HepG2 (cell line): ENCODE results near the gene CRIP1. TPM values are rescaled to one million over a fixed set of nuclear protein-coding genes. Genes with fewer than 3 reads are reported as not detected.

Experiments used
- ATAD3A ChIP-seq: sonication (generic); formaldehyde crosslinking; IDR thresholded peaks from 2 replicates; pipeline ENCODE4 v1.4.0; 2020; ENCODE audit warnings: missing genetic modification reagents
- ELF3 ChIP-seq: IDR thresholded peaks from 2 replicates; pipeline ENCODE4 v1.6.1; 2016; ENCODE audit warnings: missing genetic modification reagents, missing compliant biosample characterization
- FOXO1 ChIP-seq: sonication (generic); formaldehyde crosslinking; IDR thresholded peaks from 2 replicates; pipeline ENCODE4 v1.4.0; 2020; ENCODE audit warnings: missing genetic modification reagents
- MAZ ChIP-seq, 2 experiments: sonication (generic) in 1 of 2; formaldehyde crosslinking in 1 of 2; IDR thresholded peaks; 2 replicates each; pipeline versions ENCODE4 v1.5.0 to v1.6.1; 2012 to 2020; ENCODE audit warnings: low read depth in 2 of 2, mild to moderate bottlenecking in 2 of 2, borderline replicate concordance in 1 of 2, improper control_type of control experiment in 1 of 2, low read length in 1 of 2, missing genetic modification reagents in 1 of 2, moderate library complexity in 1 of 2
- MXI1 ChIP-seq: IDR thresholded peaks from 3 replicates; pipeline ENCODE4 v1.6.1; 2012; ENCODE audit warnings: low read depth, low read length, inconsistent platforms, borderline replicate concordance
- NR2F6 ChIP-seq, 2 experiments: IDR thresholded peaks; 2 replicates each; pipeline ENCODE4 v1.6.1; 2016; ENCODE audit warnings: antibody characterized with exemption in 1 of 2, mild to moderate bottlenecking in 1 of 2
- RFXAP ChIP-seq: sonication (generic); formaldehyde crosslinking; IDR thresholded peaks from 2 replicates; pipeline ENCODE4 v1.4.0; 2020; ENCODE audit warnings: missing genetic modification reagents, borderline replicate concordance
- SAP130 ChIP-seq: IDR thresholded peaks from 2 replicates; pipeline ENCODE4 v1.6.1; 2016; ENCODE audit warnings: low read depth
- SPEN ChIP-seq: sonication (generic); formaldehyde crosslinking; IDR thresholded peaks from 2 replicates; pipeline ENCODE4 v1.5.1; 2020; ENCODE audit warnings: low read depth, mild to moderate bottlenecking, missing genetic modification reagents
- TARDBP ChIP-seq: sonication (generic); formaldehyde crosslinking; IDR thresholded peaks from 2 replicates; pipeline ENCODE4 v1.8.0; 2022; ENCODE audit warnings: mild to moderate bottlenecking, missing genetic modification reagents
- ZFY ChIP-seq: sonication (generic); formaldehyde crosslinking; IDR thresholded peaks from 2 replicates; pipeline ENCODE4 v1.4.0; 2020; ENCODE audit warnings: missing genetic modification reagents
- ZMYM3 ChIP-seq: sonication (generic); formaldehyde crosslinking; IDR thresholded peaks from 2 replicates; pipeline ENCODE4 v1.5.1; 2020; ENCODE audit warnings: mild to moderate bottlenecking, missing genetic modification reagents
- ZNF124 ChIP-seq: sonication (generic); formaldehyde crosslinking; IDR thresholded peaks from 2 replicates; pipeline ENCODE4 v1.4.0; 2020; ENCODE audit warnings: missing genetic modification reagents
- ZNF530 ChIP-seq: sonication (generic); formaldehyde crosslinking; IDR thresholded peaks from 2 replicates; pipeline ENCODE4 v1.5.0; 2020; ENCODE audit warnings: low read depth, mild to moderate bottlenecking, missing genetic modification reagents
- ZNF547 ChIP-seq: sonication (generic); formaldehyde crosslinking; IDR thresholded peaks from 2 replicates; pipeline ENCODE4 v1.5.1; 2020; ENCODE audit warnings: mild to moderate bottlenecking, missing genetic modification reagents
- ZNF75D ChIP-seq: sonication (generic); formaldehyde crosslinking; IDR thresholded peaks from 2 replicates; pipeline ENCODE4 v1.8.1; 2023; ENCODE audit warnings: missing genetic modification reagents, mild to moderate bottlenecking, borderline replicate concordance
- ZNF792 ChIP-seq: IDR thresholded peaks from 2 replicates; pipeline ENCODE4 v1.6.1; 2016
- polyA plus RNA-seq, 8 experiments: library from polyadenylated mRNA; depleted of rRNA in 3 of 8; stranded (reverse) in 7 of 8; unstranded in 1 of 8; fragments of >200 nt; fragmentation: Illumina TruSeq in 4 of 8; extraction: Trizol in 4 of 8; gene quantifications; 2 replicates each; pipeline versions ENCODE4 v1.2.1 to v1.2.3, GENCODE V29; 2011 to 2016; ENCODE audit warnings: low read depth in 4 of 8, missing spikeins in 1 of 8, mixed read lengths in 1 of 8; ENCODE audit not compliant: insufficient read depth in 1 of 8
- total RNA-seq, 5 experiments: library from RNA; depleted of rRNA; stranded (reverse); fragments of >200 nt; fragmentation: Illumina TruSeq; extraction: Trizol; gene quantifications; 2 replicates each; pipeline ENCODE4 v1.2.3, GENCODE V29; 2016; ENCODE audit warnings: low read depth in 1 of 5
- TF ChIP-seq, protein P1 (sequence below): sonication (generic); formaldehyde crosslinking; IDR thresholded peaks from 2 replicates; pipeline ENCODE4 v1.5.0; 2020; ENCODE audit warnings: missing genetic modification reagents
- TF ChIP-seq, protein P2 (sequence below): sonication (generic); formaldehyde crosslinking; IDR thresholded peaks from 2 replicates; pipeline ENCODE4 v1.4.0; 2020; ENCODE audit warnings: missing genetic modification reagents
- TF ChIP-seq, protein P3 (sequence below): IDR thresholded peaks from 2 replicates; pipeline ENCODE4 v1.6.1; 2016; ENCODE audit warnings: missing compliant biosample characterization, missing genetic modification reagents, borderline replicate concordance
- TF ChIP-seq, protein P4 (sequence below): sonication (generic); formaldehyde crosslinking; IDR thresholded peaks from 2 replicates; pipeline ENCODE4 v1.5.0; 2020; ENCODE audit warnings: missing genetic modification reagents
- TF ChIP-seq, protein P5 (sequence below): sonication (generic); formaldehyde crosslinking; IDR thresholded peaks from 2 replicates; pipeline ENCODE4 v1.8.0; 2022; ENCODE audit warnings: low read depth, missing genetic modification reagents

The CRIP1 gene
- total and polyA plus RNA-seq, 2 of the 13 experiments (the other 11 are each of a cell fraction or from before 2014, with no cell fraction given): 53.9 to 59.5 TPM

DNA sequence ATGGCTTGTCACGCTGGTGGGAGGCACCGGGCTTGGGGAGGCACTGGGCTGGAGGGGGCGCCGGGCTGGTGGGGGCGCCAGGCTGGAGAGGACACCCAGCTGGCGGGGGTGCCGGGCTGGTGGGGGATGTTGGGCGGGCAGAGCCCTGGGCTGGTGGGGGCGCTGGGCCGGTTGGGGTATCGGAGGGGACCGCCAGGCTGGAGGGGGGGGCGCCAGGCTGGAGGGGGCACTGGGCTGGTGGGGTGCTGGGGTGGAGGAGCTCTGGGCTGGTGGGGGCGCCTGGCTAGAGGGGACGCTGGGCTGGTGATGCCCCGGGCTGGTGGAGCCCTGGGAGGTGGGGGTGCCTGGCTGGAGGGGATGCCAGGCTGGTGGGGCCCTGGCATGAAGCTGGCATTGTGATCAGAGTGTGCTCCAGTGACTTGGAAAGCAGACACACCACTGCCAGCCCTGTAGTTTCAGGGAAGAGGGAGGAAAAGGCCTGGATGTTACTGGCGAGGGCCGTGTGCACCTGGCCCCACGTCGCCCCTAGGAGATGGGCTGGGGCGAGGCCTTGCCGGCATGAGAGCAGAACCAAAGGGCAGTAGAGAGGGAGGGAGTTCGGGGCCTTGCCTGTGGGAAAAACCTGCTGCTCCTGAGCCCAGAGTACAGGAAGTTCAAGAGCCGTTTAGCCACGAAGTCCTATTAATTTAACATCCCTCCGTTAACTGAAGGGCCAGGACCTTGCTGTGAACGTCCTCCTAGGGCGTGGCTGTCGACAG is 17.4 kb downstream of the CRIP1 start (continued):
- TF ChIP-seq RFXAP (0 out of 2 replicates have a peak, but pooled peaks have one; percentile 30), ZNF792 (peak; percentile 34; the same call in 1 of the 2 replicates), SAP130 (CRISPR knock-in tag) (peak; percentile 50), MXI1 (no peak), MAZ (IDR thresholded peaks at IDR 0.05; ENCODE audit: borderline replicate concordance, low read depth, low read length) (no peak), MAZ (CRISPR knock-in tag; IDR thresholded peaks at IDR 0.05; ENCODE audit: low read depth) (no peak), ELF3 (CRISPR knock-in tag) (0 out of 2 replicates have a peak, but pooled peaks have one; percentile 21), ZNF547 (no peak), ZNF124 (0 out of 2 replicates have a peak, but pooled peaks have one; percentile 36), TARDBP (CRISPR knock-in tag) (no peak), ZNF75D (no peak), ATAD3A (CRISPR knock-in tag) (no peak), SPEN (CRISPR knock-in tag) (peak; percentile 77; the same call in 1 of the 2 replicates), ZFY (peak; percentile 73), NR2F6 (IDR thresholded peaks at IDR 0.05) (no peak), NR2F6 (CRISPR knock-in tag; IDR thresholded peaks at IDR 0.05) (no peak), FOXO1 (CRISPR knock-in tag) (0 out of 2 replicates have a peak, but pooled peaks have one; percentile 12), ZNF530 (no peak), ZMYM3 (CRISPR knock-in tag) (peak; percentile 55; the same call in 1 of the 2 replicates)
- TF ChIP-seq, protein P1, sequence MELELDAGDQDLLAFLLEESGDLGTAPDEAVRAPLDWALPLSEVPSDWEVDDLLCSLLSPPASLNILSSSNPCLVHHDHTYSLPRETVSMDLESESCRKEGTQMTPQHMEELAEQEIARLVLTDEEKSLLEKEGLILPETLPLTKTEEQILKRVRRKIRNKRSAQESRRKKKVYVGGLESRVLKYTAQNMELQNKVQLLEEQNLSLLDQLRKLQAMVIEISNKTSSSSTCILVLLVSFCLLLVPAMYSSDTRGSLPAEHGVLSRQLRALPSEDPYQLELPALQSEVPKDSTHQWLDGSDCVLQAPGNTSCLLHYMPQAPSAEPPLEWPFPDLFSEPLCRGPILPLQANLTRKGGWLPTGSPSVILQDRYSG (CRISPR knock-in tag): no peak
- TF ChIP-seq, protein P2, sequence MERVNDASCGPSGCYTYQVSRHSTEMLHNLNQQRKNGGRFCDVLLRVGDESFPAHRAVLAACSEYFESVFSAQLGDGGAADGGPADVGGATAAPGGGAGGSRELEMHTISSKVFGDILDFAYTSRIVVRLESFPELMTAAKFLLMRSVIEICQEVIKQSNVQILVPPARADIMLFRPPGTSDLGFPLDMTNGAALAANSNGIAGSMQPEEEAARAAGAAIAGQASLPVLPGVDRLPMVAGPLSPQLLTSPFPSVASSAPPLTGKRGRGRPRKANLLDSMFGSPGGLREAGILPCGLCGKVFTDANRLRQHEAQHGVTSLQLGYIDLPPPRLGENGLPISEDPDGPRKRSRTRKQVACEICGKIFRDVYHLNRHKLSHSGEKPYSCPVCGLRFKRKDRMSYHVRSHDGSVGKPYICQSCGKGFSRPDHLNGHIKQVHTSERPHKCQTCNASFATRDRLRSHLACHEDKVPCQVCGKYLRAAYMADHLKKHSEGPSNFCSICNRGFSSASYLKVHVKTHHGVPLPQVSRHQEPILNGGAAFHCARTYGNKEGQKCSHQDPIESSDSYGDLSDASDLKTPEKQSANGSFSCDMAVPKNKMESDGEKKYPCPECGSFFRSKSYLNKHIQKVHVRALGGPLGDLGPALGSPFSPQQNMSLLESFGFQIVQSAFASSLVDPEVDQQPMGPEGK (CRISPR knock-in tag): peak; percentile 42; the same call in 1 of the 2 replicates
- TF ChIP-seq, protein P3, sequence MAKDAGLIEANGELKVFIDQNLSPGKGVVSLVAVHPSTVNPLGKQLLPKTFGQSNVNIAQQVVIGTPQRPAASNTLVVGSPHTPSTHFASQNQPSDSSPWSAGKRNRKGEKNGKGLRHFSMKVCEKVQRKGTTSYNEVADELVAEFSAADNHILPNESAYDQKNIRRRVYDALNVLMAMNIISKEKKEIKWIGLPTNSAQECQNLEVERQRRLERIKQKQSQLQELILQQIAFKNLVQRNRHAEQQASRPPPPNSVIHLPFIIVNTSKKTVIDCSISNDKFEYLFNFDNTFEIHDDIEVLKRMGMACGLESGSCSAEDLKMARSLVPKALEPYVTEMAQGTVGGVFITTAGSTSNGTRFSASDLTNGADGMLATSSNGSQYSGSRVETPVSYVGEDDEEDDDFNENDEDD: peak; percentile 26; the same call in 1 of the 2 replicates
- TF ChIP-seq, protein P4, sequence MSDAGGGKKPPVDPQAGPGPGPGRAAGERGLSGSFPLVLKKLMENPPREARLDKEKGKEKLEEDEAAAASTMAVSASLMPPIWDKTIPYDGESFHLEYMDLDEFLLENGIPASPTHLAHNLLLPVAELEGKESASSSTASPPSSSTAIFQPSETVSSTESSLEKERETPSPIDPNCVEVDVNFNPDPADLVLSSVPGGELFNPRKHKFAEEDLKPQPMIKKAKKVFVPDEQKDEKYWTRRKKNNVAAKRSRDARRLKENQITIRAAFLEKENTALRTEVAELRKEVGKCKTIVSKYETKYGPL (CRISPR knock-in tag): no peak
- TF ChIP-seq, protein P5, sequence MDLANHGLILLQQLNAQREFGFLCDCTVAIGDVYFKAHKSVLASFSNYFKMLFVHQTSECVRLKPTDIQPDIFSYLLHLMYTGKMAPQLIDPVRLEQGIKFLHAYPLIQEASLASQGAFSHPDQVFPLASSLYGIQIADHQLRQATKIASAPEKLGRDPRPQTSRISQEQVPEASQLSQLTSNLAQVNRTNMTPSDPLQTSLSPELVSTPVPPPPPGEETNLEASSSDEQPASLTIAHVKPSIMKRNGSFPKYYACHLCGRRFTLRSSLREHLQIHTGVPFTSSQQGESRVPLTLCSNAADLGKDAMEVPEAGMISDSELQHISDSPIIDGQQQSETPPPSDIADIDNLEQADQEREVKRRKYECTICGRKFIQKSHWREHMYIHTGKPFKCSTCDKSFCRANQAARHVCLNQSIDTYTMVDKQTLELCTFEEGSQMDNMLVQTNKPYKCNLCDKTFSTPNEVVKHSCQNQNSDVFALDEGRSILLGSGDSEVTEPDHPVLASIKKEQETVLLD (CRISPR knock-in tag): no peak
